Embryonic facial prominence (tissue), 1 donor: ENCODE measurements around the gene FRMD3.

Experiments used
- DNase-seq: peaks from one replicate; pipeline ENCODE4 v3.0.0-alpha.2; 2016; ENCODE audit errors: extremely low spot score

The FRMD3 gene

DNA sequence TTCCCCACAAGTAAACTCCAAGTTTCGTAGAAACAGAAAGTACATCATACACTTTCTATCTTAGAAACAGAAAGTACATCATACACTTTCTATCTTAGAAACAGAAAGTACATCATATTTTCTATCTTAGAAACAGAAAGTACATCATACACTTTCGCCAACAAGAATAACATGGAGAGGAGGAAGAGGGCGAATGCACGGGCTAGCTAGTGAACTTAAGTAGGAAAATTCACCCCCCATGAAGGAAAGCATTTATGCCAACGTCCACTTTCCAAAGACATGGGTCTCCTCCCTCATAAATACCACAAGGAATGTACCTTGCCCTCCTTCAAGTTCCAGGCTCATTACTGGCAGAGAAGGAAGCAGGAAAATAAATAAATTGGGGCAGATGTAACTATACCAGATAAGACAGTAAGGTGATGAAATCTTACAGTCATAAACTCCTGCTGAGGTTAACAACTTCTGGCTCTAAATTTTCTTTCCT, 64.7 kb downstream of the FRMD3 start:
- DNase-seq = no peak

GRCh38 chr9:83472764-83473163, 65.4 kb downstream of the FRMD3 start:
- DNase-seq = no peak

DNA sequence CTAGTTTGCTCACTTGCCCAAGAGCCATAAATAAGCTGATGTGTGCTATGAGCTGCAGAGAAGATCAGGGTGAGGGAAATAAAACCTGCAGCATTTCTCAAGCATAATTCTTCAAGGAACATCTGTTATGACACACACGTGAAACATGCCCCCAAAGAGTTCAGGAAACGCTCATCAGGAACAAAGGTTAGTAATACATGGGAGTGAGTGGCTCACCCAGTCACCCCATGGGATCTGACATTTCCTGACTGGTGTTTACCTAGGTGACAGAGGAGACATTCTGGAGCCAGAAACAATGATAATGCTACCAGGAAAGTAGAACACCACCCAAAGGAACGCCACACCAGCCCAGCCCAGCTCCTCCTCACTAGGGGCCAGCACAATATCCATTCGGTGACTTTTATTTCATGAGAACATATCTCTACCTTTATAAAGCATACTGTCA, 66.0 kb downstream of the FRMD3 start:
- DNase-seq = no peak

GRCh38 chr9:83471241-83471640, 67.0 kb downstream of the FRMD3 start:
- DNase-seq = no peak

GRCh38 chr9:83469722-83470121, 68.5 kb downstream of the FRMD3 start:
- DNase-seq = no peak

GRCh38 chr9:83468821-83469220, 69.4 kb downstream of the FRMD3 start:
- DNase-seq = no peak

DNA sequence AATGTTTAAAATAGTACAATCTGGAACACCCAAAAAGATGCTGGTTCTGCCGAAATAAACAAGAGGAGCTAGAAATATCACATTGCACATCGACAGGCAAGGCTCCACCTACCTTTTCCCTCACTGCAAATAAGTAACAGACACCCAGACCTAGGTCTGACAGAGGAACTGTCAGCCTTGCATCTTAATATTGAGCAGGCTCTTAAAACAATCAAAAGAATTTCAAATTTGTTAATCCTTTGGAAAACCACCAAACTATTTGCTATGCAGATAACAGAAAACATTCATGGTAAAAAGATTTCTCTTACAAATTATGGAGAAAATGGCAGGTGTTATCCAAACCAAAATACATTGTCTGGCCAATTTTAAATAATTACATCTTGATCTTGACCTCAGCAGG, 71.3 kb downstream of the FRMD3 start:
- DNase-seq = no peak

- no peak for DNase-seq
Measured at GRCh38 chr9:83466351-83466750, 71.8 kb downstream of the FRMD3 start.

DNA sequence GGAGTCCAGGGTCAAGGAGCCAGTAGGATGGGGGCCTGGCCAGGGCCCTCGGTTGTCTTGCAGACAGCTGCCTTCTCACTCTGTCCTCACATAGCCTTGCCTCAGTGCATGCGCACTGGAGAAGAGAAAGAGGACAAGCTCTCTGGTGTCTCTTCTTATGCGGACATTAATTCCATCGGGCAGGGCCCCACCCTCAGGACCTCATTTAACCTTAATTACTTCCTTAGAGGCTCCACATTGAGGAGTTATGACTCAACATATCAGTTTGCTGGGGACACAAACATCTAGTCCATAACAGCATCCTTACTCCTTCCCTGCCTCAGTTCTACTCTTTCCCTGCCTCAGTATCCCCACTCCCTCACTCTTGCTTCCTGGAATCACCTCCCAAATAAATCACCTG, 78.4 kb downstream of the FRMD3 start:
- no peak for DNase-seq

- no peak for DNase-seq
Measured at GRCh38 chr9:83458530-83458929, 79.7 kb downstream of the FRMD3 start.

GRCh38 chr9:83457005-83457404, 81.2 kb downstream of the FRMD3 start:
- DNase-seq = no peak

DNA sequence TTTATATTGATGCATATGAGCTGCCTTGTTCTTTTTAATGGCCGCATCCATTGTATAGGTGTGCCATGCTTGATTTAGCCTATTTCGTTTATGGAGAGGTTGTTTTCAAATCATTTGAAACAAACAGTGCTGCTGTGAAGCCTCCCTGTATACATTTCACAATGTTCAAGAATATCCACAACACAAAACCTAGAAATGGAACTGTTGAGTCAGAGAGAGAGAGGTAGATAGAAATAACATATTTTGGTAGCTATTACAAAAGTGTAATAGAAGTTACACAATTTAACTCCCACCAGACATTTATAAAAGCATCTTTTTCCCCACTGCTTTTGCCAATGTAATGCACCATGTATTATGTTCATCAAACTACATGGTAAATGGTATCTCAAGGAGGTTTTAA, 82.0 kb downstream of the FRMD3 start:
- no peak for DNase-seq

DNA sequence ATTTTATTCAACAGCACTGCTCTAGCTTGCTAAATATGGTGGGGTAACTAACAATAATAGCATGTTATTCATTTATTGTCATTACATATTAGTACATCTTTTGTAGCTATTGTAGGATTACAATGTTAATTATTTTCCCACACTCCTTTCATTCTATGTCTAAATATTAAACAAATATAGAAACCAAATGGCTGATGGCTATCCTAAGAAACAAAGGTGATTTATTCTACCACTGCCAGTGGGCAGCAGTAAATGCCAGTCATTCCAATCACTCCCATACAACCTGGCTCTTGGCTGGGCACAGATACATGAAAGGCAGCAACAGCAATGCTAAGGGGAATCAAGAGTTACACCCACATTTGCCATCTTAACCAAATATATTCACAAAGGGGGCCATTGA, 84.1 kb downstream of the FRMD3 start:
- no peak for DNase-seq

GRCh38 chr9:83451308-83451707, 86.9 kb downstream of the FRMD3 start:
- no peak for DNase-seq

GRCh38 chr9:83449983-83450382, 88.2 kb downstream of the FRMD3 start:
- DNase-seq = no peak

- no peak for DNase-seq
Measured at GRCh38 chr9:83449166-83449565, 89.0 kb downstream of the FRMD3 start.

DNA sequence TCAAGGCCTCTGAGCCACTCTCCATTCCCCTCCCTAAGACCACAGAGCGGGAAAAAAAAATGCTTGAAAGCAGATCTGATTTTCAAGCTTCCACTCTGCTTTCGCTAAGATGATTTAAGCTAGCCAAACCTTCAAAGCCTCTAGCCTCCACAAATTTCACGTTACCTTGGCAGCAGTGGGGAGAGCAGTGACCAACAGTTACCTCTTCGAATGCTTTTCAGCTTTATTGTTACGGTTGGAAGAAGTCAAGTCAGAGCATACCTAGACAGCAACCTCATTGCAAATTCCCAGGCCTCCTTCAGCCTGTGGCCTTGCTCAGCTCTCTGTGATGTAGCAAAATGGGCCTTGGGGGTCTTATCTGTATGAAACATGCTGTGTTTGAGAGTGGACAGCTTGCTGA, 89.6 kb downstream of the FRMD3 start:
- DNase-seq = no peak

- DNase-seq = no peak
Measured at GRCh38 chr9:83447351-83447750, 90.8 kb downstream of the FRMD3 start.

DNA sequence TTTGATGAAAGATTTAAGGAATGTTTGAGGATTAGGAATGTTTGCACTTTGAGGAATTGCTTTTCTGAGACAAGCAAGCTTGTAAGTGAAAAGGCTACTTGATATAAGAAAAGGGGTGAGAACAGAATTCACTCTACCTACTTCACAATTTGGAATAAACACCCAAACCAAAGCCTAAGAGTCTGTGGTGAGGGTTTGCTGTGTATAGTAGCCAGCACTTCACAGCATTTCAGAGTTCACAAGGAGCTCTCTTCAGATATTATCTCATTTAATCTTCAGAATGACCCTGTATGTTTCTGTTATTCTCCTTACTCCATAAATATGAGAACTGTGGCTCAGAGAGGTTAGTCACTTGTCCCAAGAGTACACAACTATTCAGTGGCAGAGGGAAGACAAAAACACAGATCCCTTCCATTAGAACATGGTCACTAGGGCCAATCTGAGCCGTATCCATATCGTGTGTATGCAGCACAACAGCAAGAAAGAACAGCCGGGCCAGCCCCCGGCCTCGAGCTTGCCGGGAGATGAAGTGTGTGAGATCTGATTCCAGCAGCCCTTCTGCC, 92.4 kb downstream of the FRMD3 start:
- DNase-seq = no peak

- DNase-seq = no peak
Measured at GRCh38 chr9:83444110-83444509, 94.1 kb downstream of the FRMD3 start.

- DNase-seq = no peak
Measured at GRCh38 chr9:83441390-83441789, 96.8 kb downstream of the FRMD3 start.

DNA sequence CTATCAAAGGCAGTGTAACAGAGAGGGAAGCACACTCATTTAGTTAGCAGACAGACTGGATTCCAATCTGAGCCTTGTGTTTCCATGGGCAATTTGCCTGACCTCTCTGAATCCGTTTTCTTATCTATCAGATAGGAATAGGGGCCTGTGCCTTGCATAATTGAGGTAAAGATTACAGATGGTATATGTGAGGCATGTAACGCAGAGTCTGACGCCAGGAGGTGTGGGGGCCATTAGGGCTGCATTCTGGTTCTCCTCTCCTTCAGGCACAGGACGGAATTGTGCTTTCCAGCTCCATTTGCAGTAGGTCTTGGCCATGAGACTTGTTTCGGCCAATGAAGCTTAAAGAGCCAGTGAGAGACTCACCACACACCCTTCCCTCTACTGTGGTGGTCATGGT, 97.6 kb downstream of the FRMD3 start:
- DNase-seq = no peak

- DNase-seq = no peak
Measured at GRCh38 chr9:83435301-83435700, 102.9 kb downstream of the FRMD3 start.

DNA sequence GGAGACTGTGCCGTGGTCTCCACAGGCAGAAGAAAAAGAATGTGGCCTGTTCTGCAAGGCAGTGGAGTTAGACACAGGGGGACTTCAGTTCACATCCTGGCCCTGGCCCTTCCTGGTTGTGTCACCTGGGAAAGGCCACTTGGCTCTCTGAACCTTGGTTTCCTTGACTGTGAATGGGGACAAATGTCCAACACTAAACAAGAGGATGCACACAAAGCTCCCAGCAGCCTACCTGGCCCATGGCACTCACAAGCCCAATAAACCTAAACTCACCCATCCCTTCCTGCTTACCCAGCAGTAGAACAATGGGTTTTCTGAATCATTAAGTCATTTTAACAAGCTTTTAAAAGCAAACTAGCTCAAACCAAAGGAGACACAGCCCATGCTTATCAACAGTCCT, 103.9 kb downstream of the FRMD3 start:
- DNase-seq = no peak
